ENCODE data around the gene SYNJ1. TPM values are rescaled to one million over a fixed set of nuclear protein-coding genes. Genes with fewer than 3 reads are reported as not detected.
"Not testable (repeated sequence)": the region's sequence is repeated elsewhere in the genome, so short reads cannot be mapped to it uniquely, and the experiment has no call there.

SYNJ1 gene
- polyA plus RNA-seq, 10 donors: 4.2 to 9.8 (median 6.6) TPM

DNA sequence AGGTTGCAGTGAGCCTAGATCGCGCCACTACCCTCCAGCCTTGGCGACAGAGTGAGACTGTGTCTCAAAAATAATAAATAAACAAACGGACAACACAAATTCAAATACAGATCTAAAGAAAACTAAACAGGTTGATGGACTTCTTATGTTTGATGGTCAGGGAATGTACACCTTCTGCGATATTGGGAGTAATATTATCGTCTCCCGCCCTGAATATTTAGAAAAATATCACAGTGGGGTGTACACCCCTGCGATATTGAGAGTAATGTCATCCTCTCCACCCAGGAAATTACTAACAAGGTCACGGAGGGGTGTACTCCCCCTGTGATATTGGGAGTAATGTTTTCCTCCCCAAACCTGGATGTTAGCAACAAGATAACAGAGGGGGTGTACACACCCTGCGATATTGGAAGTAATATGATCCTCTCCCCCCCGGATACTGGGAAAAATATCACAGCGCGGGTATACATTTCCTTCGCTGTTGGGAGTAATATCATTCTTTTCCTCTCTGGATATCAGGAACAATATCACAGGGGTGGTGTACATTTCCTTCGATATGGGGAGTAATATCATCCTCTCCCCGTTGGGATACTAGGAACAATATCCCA, 114.3 kb downstream of the SYNJ1 start:
- no peak for DNase-seq

DNA sequence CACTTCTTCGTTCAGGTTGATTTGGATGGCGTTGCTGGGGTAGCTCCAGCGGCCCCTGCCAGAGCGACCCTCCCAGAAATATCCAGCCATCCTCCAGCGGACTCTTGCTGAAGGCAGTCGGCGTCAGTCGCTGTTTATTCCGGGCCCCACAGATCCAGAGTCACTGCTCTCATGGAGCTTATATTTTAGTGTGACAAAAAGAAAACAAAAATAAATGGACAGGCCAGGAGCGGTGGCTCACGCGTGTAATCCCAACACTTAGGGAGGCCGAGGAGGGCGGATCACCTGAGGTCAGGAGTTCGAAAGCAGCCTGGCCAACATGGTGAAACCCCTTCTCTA, 114.8 kb downstream of the SYNJ1 start:
- DNase-seq: no peak

DNA sequence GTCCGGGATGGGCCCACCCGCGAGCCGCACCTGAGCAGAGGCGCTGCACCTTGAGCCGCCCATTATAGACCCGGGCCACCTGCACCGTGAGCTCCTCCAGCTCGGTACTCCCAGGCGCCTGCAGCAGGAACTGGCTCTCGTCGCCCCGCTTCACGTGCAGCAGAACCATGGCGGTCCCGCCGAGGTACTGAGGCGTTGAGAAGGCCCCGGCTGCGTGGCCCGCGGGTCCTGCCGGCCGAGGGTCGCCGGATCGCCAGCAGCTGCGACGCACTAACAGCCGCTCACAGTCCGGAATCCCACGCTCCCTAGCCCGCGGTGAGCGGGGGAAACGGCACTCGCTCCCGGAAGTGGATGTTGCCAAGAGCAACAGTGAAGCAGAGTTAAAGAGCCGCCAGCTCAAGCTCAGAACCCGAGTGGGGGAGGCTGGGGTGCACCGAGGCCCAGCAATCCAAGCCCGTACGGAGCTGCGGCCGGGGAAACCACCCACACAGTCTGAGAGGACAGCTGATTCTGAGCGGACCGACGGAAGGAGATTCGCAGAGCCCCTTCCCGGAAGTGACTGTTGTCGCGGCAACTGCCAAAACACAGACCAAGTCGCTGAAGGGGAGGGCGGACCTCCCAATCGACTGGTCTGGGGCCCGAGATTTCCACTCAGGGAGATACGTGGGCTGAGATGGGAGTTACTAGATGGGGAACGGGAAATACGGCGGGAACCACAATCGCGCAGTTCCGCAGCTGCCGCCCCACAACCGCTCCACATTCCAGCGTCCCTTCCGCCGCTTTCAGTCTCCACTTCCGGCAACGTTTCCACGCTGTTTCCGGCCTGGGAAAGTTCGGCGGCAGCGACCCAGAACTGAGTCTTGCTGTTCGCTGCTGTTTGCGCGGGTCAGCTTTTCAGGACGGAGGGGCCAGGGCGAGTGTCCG, 115.5 kb downstream of the SYNJ1 start, which contains the start of gene CFAP298:
CFAP298 (minus strand) TSS at position 303 of the 924 bp plus-strand sequence; CDS start at position 169, 134 bp downstream.
- DNase-seq: peak; percentile 92 to 98 (median 94)

DNA sequence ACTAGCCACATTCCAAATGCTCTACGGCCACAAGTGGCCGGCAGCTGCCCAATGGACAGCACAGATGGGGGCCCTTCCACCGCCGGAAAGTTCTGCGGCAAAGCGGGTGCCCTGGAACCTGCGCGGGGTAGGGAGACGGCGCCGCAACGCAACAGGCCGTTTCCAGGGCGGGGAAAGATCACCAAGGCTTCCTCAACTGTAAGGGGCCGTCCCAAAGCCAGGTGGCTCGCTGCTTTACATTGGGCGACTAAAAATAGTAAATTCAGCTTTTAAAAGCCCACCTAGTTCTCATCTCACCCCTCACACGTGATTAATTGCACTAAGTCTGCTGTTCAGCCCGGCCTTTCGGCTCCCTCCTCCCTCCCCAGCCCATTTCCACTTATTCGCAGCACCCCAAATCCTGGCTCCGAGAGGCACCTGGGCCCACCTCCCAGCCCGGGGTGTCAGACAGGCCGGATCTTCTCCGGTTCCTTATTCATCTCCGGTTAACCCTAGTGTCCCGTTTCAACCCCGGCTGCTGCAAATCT, 116.3 kb downstream of the SYNJ1 start:
- DNase-seq: peak in 2 of 3 donors; percentile 22 to 27

DNA sequence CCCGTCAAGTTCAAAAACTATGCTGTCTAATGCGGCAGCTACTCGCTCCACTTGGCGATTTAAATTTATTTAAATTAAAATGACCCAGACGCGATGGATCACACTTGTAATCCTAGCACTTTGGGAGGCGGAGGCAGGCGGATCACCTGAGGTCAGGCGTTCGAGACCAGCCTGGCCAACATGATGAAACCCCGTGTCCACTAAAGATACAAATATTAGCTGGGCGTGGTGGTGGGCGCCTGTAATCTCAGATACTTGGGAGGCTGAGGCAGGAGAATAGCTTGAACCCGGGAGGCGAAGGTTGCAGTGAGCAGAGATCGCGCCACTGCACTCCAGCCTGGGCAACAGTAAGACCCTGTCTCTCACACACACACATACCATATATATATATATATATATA, 116.9 kb downstream of the SYNJ1 start:
- DNase-seq: not testable (repeated sequence)

DNA sequence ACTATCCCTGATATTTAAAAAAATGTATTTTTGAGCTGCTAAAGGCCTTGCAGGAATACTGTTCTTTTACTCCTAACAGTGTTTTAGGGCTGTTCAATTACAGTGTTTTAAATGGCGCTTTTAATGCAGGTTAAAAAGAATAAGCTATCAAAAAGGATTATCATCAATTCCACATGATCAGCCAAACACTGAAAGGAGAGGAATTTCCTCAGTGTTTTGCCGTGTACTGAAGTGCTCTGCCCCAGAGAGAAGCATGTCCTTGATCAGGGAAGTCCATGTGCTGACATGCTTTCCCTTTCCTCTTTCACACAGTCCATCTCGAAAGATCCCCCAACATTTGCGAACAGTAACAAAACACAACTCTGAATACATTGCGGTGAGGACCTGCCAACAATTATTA, 119.0 kb downstream of the SYNJ1 start:
- no peak for DNase-seq

DNA sequence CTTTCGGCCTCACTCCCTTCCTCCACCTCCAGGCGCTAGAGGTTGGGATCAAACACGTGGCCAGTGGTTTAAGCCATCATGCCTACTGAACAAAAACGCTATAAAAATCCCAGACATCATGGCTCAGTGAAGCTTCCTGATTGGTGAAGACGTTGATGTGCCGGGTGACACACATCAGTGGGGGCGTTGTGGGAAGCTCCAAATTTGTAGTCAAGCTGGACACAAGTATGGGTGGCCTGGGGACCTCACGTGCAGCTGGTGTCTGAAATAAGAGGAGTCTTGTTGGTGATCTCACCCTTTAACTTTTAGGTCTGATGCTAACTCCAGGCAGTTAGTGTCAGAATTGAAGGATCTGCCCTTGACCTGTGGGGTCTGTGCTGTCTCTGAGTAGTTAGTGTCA, 122.3 kb downstream of the SYNJ1 start:
- no peak for DNase-seq

DNA sequence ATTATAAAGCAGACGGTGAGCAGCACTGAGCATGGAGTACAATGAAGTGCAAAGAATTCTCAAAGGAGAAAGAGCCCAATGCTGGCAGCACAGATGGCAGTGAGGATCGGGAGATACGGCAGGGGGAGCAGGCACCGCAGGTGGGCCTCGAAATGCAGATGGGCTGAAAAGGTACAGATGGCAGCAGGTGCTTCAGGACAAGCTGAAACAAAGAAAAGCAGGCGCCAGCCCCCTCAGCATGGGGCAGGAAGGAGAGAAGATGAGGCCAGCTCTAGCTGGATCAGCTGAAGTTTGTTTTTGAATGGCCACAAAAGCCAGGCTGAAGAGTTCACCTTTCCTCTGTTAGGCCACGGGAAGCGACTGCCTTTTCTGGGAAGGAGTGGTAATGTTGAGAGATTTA, 123.3 kb downstream of the SYNJ1 start:
- no peak for DNase-seq

DNA sequence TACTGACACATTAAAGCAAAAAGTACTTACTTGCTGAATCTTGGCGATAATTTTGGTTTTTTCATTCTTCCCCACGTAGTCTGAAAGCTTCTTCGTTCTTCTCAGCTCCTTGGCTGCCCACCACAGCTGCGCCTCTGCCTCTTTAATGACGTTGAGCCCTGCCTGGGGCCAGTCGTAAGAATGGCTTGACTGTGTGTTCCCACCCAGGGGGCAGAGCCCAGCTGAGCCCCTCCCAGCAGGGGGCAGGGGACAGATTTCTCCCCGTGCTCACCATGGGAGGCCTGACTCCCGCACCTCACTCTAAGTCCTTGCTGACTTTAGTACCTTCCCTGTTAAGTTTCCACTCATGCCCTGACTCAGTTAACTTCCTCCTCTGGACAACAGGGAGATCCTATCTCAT, 124.7 kb downstream of the SYNJ1 start:
- DNase-seq: no peak

DNA sequence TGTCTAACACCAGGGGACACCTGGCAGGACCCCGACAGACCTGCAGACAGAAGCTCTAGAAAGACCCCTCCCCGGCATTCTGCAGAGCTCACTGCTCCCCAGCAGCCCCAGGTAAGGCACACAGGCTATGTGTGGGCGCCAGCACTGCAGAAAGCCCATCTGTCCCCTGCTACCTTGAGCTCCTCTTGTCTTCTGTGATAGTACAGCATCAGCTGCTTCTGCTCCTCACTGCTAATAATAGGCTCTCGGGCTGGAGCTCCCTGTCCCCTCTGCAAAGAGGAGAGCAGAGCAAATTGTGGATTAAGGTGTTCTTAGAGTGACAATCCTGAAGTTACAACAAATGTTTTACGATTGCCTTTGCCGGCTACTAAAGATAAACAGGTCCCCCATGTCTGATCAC, 125.7 kb downstream of the SYNJ1 start:
- DNase-seq: no peak

DNA sequence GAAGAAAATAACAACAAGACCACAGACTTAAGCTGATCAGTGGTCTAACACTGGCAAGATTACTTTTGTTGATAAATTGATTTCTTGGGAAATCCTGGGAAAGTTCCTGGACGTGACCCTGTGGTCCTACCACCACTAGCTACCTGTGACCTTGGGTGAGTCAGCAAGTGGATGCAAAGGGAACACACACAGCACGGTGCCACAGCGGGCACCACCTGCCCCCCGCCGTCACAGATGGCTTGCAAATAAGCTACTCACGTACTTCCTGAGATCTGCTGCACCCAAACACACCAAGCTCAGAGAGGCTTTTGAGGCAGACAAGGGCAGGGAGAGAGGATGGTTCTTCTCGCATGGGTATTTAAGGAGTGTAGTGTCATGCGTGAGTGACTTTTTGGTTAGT, 128.3 kb downstream of the SYNJ1 start:
- no peak for DNase-seq

DNA sequence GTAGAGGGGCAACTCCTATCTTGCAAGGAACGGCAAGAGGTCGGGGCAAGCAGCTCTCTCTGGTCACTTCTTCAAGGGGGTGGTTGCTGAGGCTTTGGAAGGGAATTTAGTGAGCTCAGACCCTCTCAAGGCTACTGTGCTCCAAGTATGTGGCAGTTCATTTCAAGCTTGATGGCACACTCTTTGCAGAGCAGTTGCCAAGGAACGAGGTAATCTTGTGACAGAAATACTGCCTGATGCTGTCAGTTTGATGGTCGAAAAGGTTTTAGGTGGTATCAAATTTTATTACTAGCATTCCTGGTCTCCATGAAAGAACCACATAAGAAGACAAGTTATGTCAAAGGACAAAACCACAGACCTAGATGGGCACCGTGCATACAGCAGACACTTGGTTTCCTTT, 128.7 kb downstream of the SYNJ1 start:
- no peak for DNase-seq

DNA sequence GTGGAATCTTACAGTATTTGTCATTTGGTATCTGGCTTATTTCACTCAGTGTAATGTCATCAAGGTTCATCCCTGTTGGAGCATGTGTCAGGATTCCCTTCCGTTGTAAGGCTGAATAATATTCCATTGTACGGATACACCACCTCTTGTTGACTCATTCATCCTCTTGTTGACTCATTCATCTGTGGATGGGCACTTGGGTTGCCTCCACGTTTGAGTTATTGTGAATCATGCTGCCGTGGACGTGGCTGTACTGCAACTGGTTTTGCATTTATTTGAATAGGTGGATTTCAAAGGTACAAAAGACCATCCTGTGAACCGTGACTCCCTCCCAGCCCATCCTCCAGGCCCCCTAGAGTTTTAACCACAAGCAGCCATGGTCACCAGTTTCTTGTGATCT, 130.6 kb downstream of the SYNJ1 start:
- DNase-seq: peak in 1 of 3 donors; percentile 66

DNA sequence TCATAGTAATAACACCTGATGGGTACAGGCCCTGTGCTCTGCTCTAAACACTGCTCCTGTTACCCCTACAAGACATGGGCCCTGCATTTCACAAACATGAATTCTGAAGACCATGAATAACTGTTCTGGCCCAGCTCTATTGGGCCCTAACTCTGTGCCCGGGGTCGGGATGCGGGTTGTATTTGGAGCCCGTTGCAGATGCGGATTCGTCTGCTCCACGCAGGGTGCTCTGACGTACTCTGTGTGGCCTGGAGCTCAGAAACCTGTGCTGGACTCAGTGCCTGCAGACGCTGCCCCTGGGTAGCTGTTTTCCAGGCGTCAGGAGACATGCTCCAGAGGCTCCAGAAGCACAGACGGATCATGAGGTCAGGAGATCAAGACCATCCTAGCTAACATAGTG, 132.4 kb downstream of the SYNJ1 start:
- no peak for DNase-seq

DNA sequence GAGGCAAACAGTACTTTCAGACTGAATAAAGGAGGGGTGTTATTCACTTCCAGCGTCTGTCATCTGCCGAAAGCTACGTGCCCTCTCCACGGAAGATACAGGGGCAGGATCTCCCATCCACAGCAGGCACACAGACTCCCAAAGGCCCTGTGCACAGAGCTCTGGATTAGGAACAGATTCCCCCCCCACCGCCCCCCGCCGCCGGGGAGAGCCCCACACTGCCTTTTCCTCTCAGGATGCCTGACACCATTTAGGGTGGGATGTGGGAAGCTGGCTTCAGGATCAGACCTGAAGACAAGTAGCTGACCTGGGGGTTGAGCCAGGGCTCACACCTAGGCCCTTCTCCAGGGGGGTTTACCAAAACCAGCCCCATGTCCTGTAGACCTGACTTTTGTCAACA, 134.1 kb downstream of the SYNJ1 start:
- no peak for DNase-seq

DNA sequence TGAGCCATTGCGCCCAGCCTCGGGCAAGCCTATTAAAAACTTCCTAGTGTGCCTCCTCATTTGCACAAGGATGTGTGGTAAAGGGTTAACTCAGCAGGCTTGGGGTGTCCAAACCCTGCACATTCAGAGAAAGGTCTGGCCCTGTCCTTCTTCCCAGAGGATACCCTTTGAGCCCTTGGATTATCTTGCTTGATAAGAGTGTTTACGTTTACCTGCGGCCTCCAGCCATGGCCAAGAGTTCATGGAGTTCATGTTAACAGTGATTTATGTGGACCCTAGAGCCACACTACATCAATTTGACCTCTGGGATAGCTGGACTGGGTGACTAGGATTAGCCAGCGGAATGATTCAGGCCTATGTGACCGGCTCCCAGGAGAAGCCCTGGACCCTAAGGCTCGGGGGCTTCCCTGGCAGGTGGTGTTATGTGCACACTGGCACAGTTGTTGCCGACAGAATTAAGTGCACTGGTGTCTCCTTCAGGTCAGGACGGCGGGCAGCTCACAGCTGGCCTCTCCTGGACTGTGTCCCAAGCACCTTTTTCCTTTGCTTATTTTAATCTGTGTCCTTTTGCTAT, 134.8 kb downstream of the SYNJ1 start:
- no peak for DNase-seq

DNA sequence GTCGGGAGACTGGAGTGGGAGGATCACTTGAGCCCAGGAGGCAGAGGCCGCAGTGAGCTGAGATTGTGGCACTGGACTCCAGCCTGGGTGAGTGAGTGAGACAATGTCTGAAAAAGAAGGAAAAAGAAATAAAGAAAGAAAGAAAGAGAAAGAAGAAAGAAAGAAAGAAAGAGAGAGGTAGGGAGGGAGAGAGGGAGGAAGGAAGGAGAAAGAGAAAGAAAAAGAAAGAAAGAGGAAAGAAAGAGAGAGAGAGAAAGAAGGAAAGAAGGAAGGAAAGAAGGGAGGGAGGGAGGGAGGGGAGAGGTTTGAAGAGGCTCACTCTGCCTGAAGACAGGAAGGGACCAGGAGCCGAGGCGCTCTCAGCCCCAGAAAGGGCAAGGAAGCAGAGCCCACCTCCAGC, 137.7 kb downstream of the SYNJ1 start:
- DNase-seq: no peak

DNA sequence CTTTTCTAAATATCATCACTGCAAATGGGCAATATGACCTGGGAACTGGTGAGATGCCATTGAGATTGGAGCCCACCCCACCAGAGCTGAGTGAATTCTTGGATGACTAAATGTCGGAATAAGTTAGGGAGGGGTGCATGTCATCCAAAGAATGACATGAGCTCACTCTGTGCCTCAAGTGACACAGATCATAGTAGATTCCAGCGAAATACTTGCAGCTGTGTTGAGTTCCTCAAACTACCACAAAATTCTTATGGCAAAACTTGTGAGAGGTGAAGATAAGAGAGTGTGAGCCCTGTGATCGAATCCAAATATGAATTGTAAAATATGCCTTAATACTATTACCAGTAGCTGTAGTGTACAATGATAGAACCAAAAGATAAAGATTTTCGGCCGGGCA, 140.2 kb downstream of the SYNJ1 start:
- no peak for DNase-seq

DNA sequence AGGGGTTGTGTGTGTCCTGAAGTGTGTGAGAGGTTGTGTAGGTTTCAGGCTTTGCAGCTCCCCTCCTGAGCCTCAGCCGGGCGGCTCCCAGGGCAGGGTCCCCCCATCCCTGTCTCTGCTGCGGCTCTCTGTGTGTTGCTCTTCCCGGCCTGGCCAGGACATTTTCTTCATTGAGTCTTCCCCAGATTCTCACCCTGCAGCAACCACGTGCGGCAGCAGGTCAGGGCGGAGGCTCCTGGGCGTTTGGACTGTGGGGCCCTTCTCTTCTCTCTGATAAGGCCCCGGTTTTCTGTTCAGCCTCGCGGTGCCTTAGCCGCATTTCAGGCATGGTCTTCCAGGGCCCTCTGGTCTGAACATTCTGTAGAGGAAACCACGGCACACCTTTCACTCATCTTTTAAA, 140.7 kb downstream of the SYNJ1 start:
- no peak for DNase-seq

DNA sequence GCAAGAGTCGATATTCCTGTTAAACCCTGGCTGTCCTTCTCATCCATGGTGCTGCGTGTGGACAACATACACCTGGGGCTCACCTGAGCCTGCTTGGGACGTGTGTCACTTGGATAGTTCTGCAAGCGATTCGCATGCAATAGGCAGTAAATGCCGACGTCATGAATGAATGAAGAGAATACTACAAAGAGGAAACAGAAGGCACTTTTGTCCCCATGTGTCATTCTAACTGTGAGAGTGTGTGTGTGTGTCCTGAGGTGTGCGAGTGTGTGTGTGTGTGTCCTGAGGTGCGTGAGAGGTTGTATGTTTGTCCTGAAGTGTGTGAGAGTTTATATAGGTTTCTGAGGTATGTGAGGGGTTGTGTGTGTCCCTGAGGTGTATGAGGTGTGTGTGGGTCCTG, 141.8 kb downstream of the SYNJ1 start:
- DNase-seq: no peak

DNA sequence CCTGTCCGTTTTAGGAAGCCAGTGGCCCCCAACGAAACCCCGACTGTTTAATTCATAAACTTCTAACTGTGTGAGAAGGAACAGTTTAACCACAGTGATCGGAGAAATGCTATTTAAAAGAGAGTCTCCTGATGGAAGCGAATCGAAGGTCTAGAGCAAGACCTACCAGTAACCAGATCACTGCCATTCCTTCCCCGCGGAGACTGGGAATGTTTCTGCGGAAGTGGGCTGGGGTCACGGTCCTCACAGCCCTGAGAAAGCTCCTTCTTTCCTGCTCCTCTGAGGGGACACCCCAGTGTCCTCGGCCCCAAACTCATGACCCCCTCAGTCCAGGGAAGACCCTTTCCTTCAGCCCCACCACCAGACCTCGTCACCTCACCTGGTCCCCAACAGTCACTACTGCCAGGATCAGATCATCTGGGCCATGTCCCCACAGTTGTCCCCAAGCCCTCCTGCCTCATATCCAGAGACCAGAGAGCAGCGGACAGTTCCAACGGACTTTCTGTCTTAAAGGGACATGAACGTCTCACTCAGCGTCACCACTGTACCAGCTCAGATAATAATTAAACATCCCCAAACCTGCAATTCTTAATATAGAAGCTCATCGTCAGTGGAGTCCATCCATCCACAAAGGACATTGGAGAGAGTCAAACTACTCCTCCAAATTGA, 142.6 kb downstream of the SYNJ1 start, which contains the start of gene TCP10L:
TCP10L (minus strand) TSS at position 482 of the 669 bp plus-strand sequence. CDS start 1,219 bp downstream, outside the sequence.
- no peak for DNase-seq

DNA sequence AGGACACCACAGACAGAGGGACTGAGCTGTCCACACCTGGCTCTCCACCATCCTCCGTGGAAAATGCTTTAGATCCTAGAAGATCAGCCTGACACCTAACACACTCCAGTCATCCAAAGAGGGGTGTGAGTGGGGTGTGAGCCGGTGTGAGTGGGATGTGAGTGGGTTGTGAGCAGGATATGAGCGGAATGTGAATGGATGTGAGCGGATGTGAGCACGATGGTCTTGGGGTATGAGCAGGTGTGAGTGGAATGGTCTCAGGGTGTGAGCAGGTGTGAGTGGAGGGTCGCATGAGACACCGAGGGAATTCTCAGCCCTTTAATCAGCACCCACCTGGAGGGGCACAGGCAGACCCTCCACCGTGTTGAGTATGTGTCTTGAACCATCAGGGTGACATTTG, 143.3 kb downstream of the SYNJ1 start:
- no peak for DNase-seq
